Effector memory CD4-positive, alpha-beta T cell (primary cell): ENCODE results near the gene AP1G2.

Experiments used
- DNase-seq, 3 donors: peaks; one replicate each; pipeline ENCODE4 v3.0.0-alpha.2; 2020
- H3K27ac ChIP-seq: 2 replicates; pipeline ENCODE4 v1.7.0; 2013; ENCODE audit warnings: mild to moderate bottlenecking, low read length, moderate library complexity; ENCODE audit not compliant: insufficient read depth, poor library complexity, severe bottlenecking
- H3K27me3 ChIP-seq: replicated peaks from 2 replicates; pipeline ENCODE4 v1.7.0; 2013; ENCODE audit warnings: mild to moderate bottlenecking, low read length; ENCODE audit not compliant: insufficient read depth, control insufficient read depth, poor library complexity, severe bottlenecking
- H3K36me3 ChIP-seq: 2 replicates; pipeline ENCODE4 v1.7.0; 2013; ENCODE audit warnings: mild to moderate bottlenecking, low read length, moderate library complexity; ENCODE audit not compliant: control insufficient read depth, insufficient read depth
- H3K4me1 ChIP-seq: 2 replicates; pipeline ENCODE4 v1.7.0; 2013; ENCODE audit warnings: low read length, mild to moderate bottlenecking; ENCODE audit not compliant: control insufficient read depth, insufficient read depth, poor library complexity, severe bottlenecking
- H3K4me3 ChIP-seq: 2 replicates; pipeline ENCODE4 v1.7.0; 2013; ENCODE audit warnings: low read length, low read depth, mild to moderate bottlenecking; ENCODE audit not compliant: insufficient read depth, poor library complexity, severe bottlenecking
- H3K9me3 ChIP-seq: 2 replicates; pipeline ENCODE4 v1.7.0; 2013; ENCODE audit warnings: mild to moderate bottlenecking, low read length, moderate library complexity; ENCODE audit not compliant: control insufficient read depth

Gene AP1G2

GRCh38 chr14:23580152-23580926 lies 12.7 kb upstream of the AP1G2 start:
- H3K27me3 ChIP-seq: peaks cover 36% of the 10 kb centered on the region
- no peak for DNase-seq
- no peaks in the 10 kb centered on the region for H3K36me3 ChIP-seq
- no peak overlapping the region for H3K27ac ChIP-seq
- H3K4me3 ChIP-seq: no peak overlapping the region
- H3K9me3 ChIP-seq: no peaks in the 10 kb centered on the region
- H3K4me1 ChIP-seq: peaks cover 23% of the 10 kb centered on the region

- Histone ChIP-seq H3K9me3 (no peaks in the 10 kb centered on the region), H3K4me1 (peaks cover 23% of the 10 kb centered on the region), H3K27ac (no peak overlapping the region), H3K27me3 (peaks cover 36% of the 10 kb centered on the region), H3K4me3 (no peak overlapping the region), H3K36me3 (no peaks in the 10 kb centered on the region)
- no peak for DNase-seq
Observed at GRCh38 chr14:23579739-23580138, 12.1 kb upstream of the AP1G2 start.

- H3K36me3 ChIP-seq: no peaks in the 10 kb centered on the region
- no peak overlapping the region for H3K4me3 ChIP-seq
- no peak for DNase-seq
- H3K27ac ChIP-seq: no peak overlapping the region
- peaks cover 23% of the 10 kb centered on the region for H3K4me1 ChIP-seq
- H3K9me3 ChIP-seq: no peaks in the 10 kb centered on the region
- peaks cover 36% of the 10 kb centered on the region for H3K27me3 ChIP-seq
Observed at GRCh38 chr14:23579311-23579630, 11.7 kb upstream of the AP1G2 start.

- DNase-seq: no peak
- H3K27ac ChIP-seq: no peak within 1 kb of the TSS
- no peaks in the 10 kb centered on the region for H3K9me3 ChIP-seq
- peaks cover 23% of the 10 kb centered on the region for H3K4me1 ChIP-seq
- no peaks in the 10 kb centered on the region for H3K36me3 ChIP-seq
- no peak within 1 kb of the TSS for H3K4me3 ChIP-seq
- H3K27me3 ChIP-seq: peaks cover 36% of the 10 kb centered on the region
Observed at GRCh38 chr14:23578560-23579310, 11.1 kb upstream of the AP1G2 start, which contains the start of gene JPH4. Gene JPH4, minus strand, starts transcription at chr14:23578790. Its CDS starts 1,337 bp downstream, at chr14:23577453.

GRCh38 chr14:23577710-23578392 lies 10.3 kb upstream of the AP1G2 start:
- H3K9me3 ChIP-seq: no peaks in the 10 kb centered on the region
- peaks cover 23% of the 10 kb centered on the region for H3K4me1 ChIP-seq
- H3K27ac ChIP-seq: no peak overlapping the region
- H3K36me3 ChIP-seq: no peaks in the 10 kb centered on the region
- DNase-seq: no peak
- peak overlapping the region; percentile 29 for H3K4me3 ChIP-seq
- peaks cover 36% of the 10 kb centered on the region for H3K27me3 ChIP-seq

- Histone ChIP-seq H3K4me3 (peak overlapping the region; percentile 29), H3K27ac (no peak overlapping the region), H3K36me3 (no peaks in the 10 kb centered on the region), H3K27me3 (peaks cover 36% of the 10 kb centered on the region), H3K4me1 (peaks cover 23% of the 10 kb centered on the region), H3K9me3 (no peaks in the 10 kb centered on the region)
- DNase-seq: no peak
Observed at GRCh38 chr14:23577004-23577681, 9.6 kb upstream of the AP1G2 start.

- no peak for DNase-seq
- peaks cover 20% of the 10 kb centered on the region for H3K4me1 ChIP-seq
- H3K27me3 ChIP-seq: peaks cover 27% of the 10 kb centered on the region
- no peak overlapping the region for H3K4me3 ChIP-seq
- no peaks in the 10 kb centered on the region for H3K36me3 ChIP-seq
- no peaks in the 10 kb centered on the region for H3K9me3 ChIP-seq
- H3K27ac ChIP-seq: no peak overlapping the region
Observed at GRCh38 chr14:23573384-23574015, 5.9 kb upstream of the AP1G2 start.

- peaks cover 25% of the 10 kb centered on the region for H3K4me1 ChIP-seq
- H3K4me3 ChIP-seq: no peak overlapping the region
- H3K27me3 ChIP-seq: peaks cover 21% of the 10 kb centered on the region
Observed at GRCh38 chr14:23572836-23573235, 5.2 kb upstream of the AP1G2 start.

GRCh38 chr14:23572524-23572828 lies 4.9 kb upstream of the AP1G2 start:
- no peak for DNase-seq

More at GRCh38 chr14:23572836-23573235, 5.2 kb upstream of the AP1G2 start:
- H3K36me3 ChIP-seq: no peaks in the 10 kb centered on the region
- DNase-seq: no peak
- no peaks in the 10 kb centered on the region for H3K9me3 ChIP-seq
- no peak overlapping the region for H3K27ac ChIP-seq

More at GRCh38 chr14:23572524-23572828, 4.9 kb upstream of the AP1G2 start:
- no peaks in the 10 kb centered on the region for H3K36me3 ChIP-seq
- H3K4me3 ChIP-seq: no peak overlapping the region
- no peak overlapping the region for H3K27ac ChIP-seq
- peaks cover 18% of the 10 kb centered on the region for H3K27me3 ChIP-seq
- H3K9me3 ChIP-seq: no peaks in the 10 kb centered on the region
- peaks cover 22% of the 10 kb centered on the region for H3K4me1 ChIP-seq
